PC-3 (cell line): ENCODE results near the gene FXR2.
"Not testable (repeated sequence)": the region's sequence is repeated elsewhere in the genome, so short reads cannot be mapped to it uniquely, and the experiment has no call there.

ENCODE experiments used
- CTCF ChIP-seq: fragments of 300-600 bp; sonication (generic); conservative IDR thresholded peaks from 2 replicates; pipeline ENCODE4 v1.5.1; 2017; ENCODE audit warnings: antibody characterized with exemption, low read depth, mild to moderate bottlenecking, low read length
- EZH2 ChIP-seq: fragments of 300-600 bp; sonication (generic); IDR thresholded peaks from one replicate; pipeline ENCODE4 v1.6.1; 2017; ENCODE audit warnings: antibody characterized with exemption, mild to moderate bottlenecking, low read length; ENCODE audit not compliant: unreplicated experiment

- not testable (repeated sequence) for TF ChIP-seq CTCF, EZH2
Measured at GRCh38 chr17:7641635-7642034, 26.9 kb upstream of the FXR2 start.
